Activated CD4-positive, alpha-beta T cell treated with anti-CD3 and anti-CD28 coated beads, Interleukin-10, Interleukin-2, amounts not matched to agents 100 ng/mL and 50 ng/mL, durations not matched to agents 16 hours and 8 hours (primary cell): Measurements from ENCODE around the gene TNRC18.

ENCODE experiments used
- DNase-seq: peaks from one replicate; pipeline ENCODE4 v3.0.0-alpha.2; 2020

Gene TNRC18

DNA sequence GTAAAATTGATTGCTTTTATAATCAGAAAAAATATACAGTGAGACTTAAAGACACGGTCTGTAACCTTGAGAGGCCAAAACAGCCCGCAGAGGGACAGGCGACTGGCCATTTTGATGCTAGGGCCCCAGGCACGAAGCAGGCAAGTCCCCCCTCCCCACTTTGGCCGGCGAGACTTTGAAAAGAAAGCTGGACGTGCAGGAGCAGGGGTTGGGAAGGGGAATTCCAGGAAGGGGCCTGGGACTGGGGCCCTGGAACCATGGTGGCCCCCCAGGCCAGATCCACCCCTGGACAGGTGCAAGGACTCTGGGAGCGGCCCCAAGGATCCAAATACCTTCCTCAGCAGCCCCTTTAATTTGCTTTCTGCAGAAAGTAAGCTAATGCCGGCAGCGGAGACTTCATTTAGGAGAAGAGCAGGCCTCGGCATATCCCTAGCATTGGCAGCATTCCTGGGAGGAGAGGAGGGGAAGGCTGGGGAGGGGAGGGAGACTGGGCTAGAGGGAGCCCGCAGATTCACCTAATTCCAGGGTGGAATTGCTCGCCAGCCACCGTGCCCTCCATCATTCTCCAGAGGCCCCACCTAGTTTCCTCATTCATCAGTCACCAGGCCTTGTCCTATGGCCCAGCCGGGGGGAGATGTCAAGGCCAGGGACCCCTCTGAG is 24.9 kb upstream of the TNRC18 start:
- DNase-seq: no peak

DNA sequence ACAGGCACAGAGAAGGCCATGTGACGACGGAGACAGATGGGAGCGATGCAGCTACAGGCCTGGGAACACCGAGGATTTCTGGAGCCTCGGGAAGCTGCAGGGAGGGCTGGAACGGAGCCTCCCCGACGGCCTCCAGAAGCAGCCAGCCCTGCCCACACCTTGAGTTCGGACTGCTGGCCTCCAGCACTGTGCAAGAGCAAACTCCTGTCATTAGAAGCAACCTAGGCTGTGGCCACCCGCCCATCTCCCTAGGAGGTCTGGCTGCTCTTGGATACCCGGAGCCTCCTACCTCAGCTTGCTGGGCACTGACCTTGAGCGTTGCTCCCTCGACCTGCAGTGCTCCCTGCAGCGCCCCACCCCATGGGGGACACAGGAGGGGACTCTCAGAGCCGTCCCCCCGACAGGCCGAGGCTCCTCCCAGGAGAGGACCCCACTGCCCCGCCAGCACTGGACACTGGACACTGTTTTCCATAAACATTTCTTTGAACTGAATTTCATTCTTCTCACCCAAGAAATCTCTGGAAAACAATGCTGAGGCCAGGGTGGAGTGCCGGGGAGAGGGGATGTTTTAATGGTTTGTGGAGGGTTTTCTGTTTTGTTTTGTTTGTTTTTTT is 22.5 kb upstream of the TNRC18 start:
- DNase-seq: no peak

DNA sequence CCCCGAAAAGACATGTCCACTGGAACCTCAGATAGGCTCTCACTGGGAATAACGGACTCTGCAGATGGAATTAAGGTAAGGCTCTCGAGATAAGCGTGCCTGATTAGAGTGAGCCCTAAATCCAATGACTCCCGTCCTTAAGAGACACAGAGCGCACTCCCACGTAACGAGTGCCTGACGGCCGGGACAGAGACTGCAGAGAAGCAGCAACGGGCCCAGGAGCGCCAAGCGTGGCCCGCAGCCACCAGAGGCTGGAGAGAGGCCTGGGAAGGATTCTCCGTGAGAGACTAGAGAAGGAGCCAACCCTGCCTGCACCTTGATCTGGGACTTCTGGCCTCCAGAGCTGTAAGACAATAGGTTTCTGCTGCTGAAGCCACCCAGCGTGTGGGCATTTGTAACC is 20.0 kb upstream of the TNRC18 start:
- no peak for DNase-seq

DNA sequence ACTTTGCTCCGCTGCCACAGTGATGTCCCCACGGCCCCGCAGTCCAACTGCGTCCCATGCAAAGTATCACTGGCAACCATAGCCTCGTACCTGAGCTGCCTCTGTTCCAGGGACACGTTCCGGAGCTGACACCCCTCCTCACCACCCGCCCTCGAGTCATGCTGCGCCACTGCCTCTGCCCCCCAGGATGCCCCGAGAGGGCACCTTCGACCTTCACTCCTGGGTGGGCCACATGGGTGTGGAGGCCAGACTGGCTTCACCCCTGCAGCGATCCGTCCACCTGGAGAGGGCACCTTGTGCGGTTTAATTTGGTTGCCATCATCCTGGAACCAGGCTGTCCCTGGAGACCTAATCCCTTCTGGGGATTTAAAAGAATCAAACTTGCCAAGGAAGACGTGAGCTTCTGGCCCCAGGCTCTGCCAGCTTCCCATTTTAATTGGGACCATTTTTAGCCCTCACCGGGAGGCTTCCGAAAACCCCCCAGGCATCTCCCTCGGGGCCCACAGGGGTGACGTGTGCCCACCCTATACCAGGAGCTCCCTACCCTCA is 19.2 kb upstream of the TNRC18 start:
- DNase-seq: no peak

- DNase-seq: no peak
Measured at GRCh38 chr7:5441840-5442503, 18.3 kb upstream of the TNRC18 start.

DNA sequence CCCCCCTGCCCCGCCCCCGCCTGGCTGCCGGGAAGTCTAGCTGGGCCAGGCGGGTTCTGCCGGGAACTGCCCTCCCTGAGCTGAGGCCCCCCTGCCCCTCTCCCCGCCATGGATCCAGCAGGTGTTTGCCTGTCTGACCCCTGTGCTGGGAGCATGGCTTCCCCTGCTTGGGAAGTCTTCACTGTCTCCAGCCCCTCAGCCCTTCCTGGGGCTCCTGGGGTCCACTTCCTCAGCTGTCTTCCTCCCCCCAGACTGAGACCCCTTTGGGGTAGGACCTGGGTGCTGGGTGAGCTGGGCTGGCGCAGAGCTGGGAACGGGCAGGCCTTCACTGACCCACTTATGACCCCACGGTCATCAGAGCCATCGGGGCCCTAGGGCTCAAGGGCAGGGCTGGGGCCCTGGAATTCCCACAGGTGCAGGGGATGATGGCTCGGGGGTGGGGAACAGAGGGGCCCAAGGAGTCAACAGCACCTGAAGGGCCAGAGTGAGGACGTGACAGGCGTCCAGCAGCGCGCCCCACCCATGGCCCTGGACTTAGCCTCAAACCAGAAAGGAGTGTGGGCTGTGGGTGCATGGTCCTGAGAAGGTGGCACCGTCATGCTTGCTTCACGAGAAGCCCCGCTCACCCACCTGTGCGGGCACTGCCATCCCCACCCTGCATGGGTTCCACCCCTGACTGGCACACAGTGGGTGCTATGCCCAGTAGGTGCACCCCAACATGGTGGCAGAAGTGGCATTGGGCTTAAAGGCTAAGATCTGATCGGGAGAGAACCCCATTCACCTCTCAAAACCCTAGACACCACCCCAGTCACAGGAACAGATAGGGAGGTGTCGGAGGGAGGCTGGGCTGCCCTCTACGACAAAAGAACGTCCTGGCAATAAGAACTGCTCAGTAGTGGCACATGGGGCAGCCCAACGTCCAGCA is 16.2 kb upstream of the TNRC18 start:
- DNase-seq: no peak

GRCh38 chr7:5439209-5439571 is 15.6 kb upstream of the TNRC18 start:
- DNase-seq: no peak

DNA sequence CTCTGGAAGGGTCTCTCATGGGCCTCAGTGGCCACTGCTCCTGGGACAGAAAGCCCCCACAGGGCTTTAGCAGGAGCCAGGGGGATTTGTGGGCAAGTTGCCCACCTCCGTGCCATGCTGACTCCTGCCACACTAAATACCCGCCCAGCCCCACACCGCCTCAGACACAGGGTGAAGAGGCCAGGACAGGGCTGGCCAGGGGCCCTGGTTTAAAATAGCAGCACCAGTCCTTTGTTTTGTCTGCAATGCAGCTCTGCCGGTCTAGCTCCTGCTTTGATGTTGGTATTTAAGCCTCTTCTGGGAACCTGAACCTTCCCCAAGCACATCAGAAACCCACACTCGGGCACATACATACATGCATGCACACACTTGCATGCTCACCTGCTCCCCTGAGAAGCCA is 14.4 kb upstream of the TNRC18 start:
- DNase-seq: no peak

GRCh38 chr7:5437348-5437892 is 13.8 kb upstream of the TNRC18 start:
- DNase-seq: no peak

- DNase-seq: no peak
Measured at GRCh38 chr7:5436003-5436678, 12.5 kb upstream of the TNRC18 start.

DNA sequence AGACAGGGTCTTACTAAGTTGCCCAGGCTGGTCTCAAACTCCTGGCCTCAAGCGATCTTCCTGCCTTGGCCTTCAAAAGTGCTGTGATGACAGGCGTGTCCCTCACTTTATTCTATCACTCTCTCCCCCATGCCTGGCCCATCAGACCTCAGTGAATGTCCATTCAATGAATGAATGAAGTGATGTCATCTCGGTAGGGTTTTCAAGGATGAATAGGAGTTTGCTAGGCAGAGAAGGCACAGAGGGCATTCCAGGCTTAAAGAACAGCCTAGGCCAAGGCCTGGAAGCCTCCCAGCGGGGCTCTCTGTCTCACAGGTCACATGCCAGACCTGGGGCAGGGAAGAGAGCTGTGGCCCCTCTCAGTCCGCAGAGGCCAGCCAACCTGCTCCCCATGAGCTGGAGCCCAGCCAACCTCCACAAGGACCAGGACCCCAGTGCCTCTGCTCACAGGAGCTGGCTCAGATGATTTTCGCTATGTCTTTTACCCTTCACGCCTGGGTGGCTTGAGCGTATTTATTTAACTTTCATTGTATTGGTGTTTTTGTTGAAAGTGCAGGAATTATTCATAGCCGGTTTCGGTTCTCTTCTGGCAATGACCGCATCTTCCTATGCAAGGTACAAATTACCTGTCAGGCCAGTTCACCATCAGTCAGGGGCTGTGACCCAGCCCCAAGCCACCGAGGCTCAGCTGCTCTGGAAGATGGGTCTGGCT is 11.8 kb upstream of the TNRC18 start:
- DNase-seq: no peak

GRCh38 chr7:5433181-5433580 is 9.5 kb upstream of the TNRC18 start:
- DNase-seq: no peak

DNA sequence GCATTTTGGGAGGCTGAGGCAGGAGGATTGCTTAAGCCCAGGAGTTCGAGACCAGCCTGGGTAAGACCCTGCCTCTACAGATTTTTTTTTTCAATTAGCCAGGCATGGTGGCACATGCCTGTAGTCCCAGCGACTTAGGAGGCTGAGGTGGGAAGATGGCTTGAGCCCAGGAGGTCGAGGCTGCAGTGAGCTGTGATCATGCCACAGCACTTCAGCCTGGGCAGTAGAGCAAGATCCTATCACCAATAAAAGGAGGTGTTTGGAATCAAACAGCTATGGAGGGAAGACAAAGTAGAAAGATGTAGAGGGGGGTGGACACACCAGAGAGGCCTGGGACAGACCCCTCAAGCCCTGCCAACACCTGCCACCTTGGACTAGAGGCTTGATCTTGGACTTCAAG is 9.1 kb upstream of the TNRC18 start:
- no peak for DNase-seq

GRCh38 chr7:5431560-5432015 is 8.0 kb upstream of the TNRC18 start:
- DNase-seq: no peak

GRCh38 chr7:5430612-5430947 is 6.9 kb upstream of the TNRC18 start:
- no peak for DNase-seq

GRCh38 chr7:5429857-5430611 is 6.4 kb upstream of the TNRC18 start:
- no peak for DNase-seq

- DNase-seq: no peak
Measured at GRCh38 chr7:5429253-5429856, 5.7 kb upstream of the TNRC18 start.

DNA sequence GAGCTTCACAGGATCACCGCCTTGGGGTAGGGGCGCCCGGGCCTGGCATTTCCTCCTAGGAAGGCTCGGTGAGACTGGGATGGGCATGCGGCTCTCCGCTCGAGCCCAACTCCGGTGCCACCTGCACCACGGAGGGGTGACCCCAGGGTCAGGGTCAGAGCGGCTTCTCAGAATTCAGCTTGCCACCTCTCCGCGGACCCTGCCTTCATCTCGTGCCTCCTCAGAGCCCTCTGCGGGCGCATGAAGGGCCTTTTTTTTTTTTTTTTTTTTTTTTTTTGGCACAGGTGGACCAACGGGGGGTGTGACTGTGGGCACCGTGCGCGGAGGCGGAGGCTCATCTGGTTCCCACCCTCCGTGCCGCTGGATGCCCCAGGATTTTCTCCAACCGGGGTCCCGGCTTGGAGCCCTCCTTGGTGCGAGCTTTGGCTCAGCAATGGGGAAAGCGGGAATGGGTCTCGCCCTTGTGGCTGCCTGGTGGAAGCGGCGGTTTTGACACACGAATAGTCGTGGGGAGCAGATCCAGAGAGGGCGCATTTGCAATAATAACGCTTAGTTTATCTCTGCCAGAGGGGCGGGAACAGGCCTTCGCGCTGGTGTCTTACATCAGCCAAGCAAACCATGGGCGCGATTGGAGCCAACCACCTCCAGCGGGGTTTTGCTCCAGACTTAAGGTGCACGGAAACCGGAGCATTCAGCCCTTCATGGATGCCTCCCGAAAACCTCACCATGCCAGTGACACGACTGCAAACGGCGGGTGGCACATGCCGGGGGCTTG is 5.0 kb upstream of the TNRC18 start:
- DNase-seq: no peak

GRCh38 chr7:5426226-5426475 is 2.5 kb upstream of the TNRC18 start:
- DNase-seq: no peak
